HG03558 (cell line): ENCODE data around the gene PPP4R3B.
"Not testable (repeated sequence)": the region's sequence is repeated elsewhere in the genome, so short reads cannot be mapped to it uniquely, and the experiment has no call there.

Experiments
- ATAC-seq: cut with Tn5 transposase; IDR thresholded peaks from one replicate; pipeline ENCODE4 v1.9.1; 2021; ENCODE audit warnings: moderate number of reproducible peaks; ENCODE audit not compliant: unreplicated experiment; ENCODE audit errors: extremely low read depth

The PPP4R3B gene

DNA sequence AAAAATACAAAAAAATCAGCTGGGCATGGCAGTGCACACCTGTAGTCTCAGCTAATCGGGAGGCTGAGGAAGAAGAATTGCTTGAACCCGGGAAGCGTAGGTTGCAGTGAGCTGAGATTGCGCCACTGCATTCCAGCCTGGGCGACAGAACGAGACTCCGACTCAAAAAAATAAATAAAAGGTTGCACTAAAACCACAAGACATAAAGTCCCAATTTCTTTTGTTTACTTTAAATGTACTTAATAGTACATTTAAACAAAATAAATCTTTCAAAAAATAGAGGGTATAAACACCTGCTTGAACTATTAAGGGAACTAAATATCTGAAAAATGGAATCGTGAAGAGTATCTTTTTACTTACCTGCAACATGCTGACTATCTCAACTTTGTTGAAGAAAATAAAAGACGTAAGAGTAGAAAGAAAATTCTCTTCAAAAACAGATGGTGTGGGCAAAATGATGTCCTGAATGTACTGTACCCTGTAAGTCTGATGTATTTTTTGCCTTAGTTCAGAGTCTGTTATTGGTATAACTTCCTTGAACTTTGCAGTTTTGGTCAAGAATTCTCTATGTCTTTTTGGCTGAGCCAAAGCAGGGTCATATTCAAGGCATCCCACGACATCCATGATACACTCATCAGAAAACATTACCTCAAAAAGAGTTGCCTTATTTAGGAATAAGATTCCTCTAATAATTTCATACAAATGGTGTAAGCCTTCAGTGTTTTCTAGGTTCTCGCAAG, 19.2 kb downstream of the PPP4R3B start:
- no peak for ATAC-seq

DNA sequence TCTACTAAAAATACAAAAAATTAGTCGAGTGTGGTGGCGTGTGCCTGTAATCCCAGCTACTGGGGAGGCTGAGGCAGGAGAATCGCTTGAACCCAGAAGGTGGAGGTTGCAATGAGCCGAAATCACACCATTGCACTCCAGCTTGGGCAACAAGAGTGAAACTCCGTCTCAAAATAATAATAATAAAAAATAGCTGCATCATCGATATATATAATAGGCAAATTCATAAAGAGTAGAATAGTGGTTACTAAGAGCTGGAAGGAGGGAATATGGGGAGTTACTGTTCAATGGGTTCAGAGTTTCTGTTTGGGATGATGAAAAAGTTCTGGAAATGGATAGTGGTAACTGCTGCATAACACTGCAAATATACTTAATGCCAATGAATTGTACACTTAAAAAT, 20.6 kb downstream of the PPP4R3B start:
- not testable (repeated sequence) for ATAC-seq

DNA sequence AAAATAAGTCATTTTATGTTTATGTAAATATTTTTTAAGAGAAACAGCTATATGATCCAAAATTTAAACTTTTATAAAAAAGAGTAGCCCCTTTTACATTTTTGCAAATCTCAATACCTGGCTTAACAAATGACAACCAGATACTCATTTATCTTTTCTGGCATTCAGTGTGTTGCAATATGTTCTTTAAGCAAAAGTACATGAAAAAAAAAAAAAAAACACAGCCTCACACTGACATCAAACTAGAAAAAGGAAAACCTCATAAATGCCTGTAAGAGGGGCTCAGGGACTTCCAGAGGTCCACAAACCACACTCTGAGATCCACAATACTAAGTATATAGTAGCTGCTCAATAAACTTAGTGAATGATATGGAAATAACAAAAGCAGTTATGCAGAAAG, 21.9 kb downstream of the PPP4R3B start:
- ATAC-seq, result no peak

DNA sequence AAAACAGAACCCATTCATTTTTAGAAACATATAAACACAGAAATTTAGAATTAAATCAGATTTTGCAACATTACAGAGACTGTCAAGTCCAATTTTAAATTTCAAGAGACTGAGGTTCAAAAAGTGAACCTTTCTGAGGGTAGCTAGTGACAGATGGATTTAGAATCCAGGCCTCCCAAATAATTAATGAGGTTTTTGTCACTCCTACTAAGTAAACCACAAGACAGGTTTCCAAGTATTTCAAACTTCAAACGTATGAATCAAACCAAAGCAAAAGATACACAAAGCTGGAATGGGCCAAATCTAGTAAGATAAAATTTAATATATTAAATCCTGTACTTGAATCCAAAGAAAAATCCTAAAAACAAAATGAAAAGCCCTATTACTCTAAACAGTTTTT, 25.3 kb downstream of the PPP4R3B start:
- no peak for ATAC-seq

DNA sequence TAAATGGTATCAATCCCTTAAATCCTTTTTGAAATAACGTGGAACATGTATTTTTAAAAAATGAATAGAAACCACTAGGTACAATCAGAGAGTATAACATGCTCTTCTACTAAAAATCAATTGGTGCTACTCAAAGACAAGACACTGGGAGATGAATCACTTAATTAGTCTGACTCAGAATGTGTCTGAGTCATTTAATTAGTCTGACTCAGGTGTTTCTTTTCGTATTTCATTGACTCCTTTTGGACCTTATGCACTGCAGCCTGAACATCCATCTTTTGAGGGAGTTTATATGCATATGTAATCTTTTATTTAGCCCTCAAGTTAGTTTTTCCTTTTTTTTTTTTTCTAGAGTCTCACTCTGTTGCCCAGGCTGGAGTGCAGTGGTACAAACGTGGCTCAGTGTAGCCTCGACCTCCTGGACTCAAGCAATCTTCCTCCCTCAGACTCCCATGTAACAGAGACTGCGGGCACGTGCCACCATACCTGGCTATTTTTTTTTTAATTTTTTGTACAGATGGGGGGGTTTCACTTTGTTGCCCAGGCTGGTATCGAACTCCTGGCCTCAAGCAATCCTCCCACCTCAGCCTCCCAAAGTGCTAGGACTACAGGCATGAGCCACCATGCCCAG, 26.5 kb downstream of the PPP4R3B start:
- peak; percentile 70 for ATAC-seq

DNA sequence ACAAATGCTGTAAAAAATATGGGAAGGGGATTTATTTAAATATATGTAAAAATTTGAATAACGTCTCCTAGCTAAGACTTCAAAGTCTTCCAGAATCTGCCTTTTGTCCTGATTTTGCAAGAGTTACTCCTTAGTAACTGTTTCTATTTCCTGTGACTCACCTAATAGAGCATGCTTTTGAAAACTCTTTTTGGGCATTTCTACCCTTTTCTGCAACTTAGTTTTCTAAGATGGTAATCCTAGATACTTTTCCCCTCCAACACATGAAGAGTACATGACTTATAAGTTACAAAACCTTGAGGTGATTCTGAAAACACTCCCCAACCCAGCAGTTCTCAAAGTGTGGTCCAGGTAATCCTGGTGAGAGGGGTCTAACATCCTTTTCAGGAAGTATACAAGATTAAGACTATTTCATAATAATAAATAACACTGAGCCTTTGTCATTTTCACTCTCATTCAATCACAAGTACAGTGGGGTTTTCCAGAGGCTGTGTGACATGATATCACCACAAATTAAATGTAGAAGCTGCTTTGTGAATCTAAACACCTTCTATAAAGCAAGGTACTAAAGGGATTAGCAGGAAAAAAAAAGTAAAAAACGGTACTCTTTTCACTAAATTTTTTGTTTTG, 31.9 kb downstream of the PPP4R3B start:
- no peak for ATAC-seq

DNA sequence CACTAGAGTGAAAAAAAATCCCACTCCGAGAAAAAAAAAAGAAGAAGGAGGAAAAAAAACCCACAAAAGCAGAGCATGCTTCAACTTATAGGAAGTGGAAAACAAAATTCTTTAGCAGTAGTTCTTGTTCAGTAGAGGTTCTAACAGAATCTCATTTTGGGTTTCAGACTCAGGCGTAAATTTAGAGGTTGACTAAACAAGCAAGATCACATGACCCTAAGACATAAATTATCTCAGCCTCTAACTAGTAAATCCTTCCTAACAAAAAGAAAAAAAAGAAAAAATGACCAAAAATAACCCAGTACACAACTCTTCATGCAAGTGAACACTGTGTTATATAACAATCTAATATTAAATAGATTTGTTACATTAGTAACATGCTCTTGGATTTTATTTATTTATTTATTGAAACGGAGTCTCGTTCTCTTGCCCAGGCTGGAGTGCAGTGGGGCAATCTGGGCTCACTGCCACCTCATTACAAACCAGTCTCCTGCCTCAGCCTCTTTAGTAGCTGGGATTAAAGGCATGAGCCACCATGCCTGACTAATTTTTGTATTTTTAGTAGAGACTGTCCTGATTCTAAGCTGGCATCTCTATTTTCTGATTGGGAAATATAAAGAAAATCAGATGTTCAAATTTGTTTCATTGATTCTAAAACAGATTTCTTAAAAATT, 35.4 kb downstream of the PPP4R3B start:
- ATAC-seq, result no peak

DNA sequence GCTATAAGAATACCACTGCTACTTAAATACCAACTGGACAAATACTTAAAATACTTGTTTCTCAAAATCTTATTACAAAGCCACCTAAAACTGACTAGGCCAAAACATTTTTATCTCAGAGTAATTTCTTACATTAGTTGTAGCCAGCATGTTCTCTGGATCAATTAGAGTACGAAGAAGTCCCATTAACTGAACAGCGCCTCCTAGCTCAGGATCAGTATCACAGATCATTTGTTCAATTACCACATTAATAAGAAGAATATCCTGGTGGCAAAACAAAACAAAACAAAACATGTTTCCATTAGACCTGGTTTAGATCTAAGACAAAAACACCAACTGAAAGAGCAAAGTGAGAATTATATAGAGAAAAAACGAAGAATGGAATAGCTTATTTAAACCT, 36.0 kb downstream of the PPP4R3B start:
- ATAC-seq, result no peak

DNA sequence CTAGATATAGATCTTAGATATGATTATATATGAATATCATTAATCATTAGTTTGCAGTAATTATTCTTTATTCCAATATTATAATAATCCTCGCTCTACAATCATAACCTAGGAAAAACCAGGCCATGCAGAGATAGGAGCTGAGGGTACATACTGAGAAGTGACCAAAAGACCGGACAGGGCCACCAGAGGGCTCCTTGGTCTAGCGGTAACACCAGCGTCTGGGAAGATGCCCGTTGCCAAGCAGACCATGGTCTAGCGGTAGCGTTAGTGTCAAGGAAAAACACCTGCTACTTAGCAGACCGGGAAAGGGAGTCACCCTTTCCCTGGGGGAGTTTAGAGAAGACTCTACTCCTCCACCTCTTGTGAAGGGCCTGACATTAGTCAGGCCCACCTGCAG, 48.4 kb downstream of the PPP4R3B start:
- not testable (repeated sequence) for ATAC-seq

DNA sequence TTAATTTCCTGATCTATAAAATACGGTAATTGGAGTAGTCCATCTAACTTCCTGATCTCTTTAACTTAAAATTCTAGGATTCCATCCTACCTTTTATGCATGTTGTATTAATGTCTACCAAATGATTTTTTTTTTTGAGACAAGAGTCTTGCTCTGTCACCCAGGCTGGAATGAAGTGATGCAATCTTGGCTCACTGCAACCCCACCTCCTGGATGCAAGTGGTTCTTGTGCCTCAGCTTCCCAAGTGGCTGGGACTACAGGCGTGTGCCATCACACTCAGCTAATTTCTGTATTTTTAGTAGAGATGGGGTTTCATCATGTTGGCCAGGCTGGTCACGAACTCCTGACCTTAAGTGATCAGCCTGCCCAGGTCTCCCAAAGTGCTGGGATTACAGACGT, 50.1 kb downstream of the PPP4R3B start:
- ATAC-seq, result no peak

DNA sequence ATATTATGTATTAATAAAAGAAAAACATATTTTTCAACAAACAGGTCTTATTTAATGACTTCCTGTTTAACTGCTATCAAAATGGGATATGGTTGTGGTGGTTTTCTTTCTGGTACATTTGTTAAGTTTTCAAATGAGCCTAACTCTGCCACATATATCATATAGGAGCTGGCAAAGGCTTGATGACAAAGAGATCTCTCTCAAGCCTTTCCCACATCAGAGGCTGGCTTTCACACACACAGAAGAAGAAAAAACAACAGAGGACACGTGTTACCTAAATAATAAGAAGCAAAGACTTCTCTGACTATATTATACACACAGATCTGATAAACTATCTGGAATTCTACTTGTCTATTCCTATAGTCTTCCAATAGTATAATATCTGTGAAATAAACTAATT, 51.8 kb downstream of the PPP4R3B start:
- ATAC-seq, result no peak

DNA sequence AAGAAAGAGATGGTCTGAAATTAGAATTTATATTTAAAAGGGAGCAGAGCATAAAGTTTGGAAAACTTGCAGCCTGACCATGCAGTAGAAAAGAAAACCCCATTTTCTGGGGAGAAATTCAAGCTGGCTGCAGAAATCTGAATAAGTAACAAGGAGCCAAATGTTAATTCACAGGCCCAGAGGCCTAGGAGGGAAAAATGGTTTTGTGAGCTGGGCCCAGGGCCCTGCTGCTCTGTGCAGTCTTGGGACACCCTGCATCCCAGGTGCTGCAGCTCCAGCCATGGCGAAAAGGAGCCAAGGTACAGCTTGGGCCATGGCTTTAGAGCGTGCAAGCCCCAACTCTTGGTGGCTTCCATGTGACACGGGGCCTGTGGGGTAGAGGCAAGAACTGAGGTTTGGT, 56.6 kb downstream of the PPP4R3B start:
- no peak for ATAC-seq

DNA sequence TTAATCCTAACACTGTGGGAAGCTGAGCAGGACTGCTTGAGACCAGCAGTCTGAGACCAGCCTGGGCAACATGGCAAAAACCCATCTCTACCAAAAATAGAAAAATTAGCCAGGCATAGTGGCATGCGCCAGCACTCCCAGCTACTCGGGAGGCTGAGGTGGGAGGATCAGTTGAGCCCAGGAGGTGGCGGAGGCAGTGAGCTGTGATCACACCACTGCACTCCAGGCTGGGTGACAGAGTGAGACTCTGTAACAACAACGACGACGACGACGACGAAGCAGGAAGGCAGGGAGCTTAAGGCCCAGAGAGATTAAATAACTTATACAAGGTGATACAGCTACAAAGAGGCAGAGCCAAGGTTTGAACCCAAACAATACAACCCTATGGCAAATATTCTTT, 60.6 kb downstream of the PPP4R3B start:
- no peak for ATAC-seq

DNA sequence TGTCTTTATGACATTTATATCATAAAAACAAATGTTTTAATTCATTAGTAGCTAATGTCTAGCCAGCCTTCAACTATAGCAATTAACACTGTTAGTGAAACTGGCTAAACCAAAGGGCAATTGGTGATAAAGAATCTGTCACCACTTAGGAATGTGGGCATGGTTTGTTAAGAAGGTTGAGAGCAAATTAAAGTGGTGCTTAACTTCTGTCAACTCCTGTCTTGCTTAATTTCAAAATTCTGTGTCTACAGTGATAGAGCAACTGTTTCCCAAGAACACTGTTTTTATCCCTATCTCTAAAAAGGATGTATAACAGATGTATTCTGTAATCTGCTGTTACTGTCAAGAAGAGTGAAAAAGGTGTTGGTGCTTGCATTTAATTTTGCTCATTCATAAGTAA, 61.4 kb downstream of the PPP4R3B start:
- no peak for ATAC-seq

DNA sequence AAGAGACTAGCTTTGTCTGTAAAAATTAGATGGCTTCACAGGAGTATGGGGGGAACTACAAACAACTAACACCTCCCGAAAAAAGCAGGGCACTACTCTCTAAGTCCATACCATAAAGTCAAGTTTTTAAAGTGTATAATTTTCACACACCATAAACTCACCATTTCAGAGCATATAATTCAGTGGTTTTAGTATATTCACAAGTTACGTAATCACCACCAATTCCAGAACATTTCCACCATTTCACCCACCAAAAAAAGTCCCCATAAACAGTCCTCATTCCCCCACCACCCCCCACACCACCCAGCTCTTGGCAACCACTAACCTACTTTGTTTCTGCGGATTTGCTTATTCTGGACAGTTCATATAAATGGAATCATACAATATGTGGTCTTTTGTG, 64.1 kb downstream of the PPP4R3B start:
- no peak for ATAC-seq

DNA sequence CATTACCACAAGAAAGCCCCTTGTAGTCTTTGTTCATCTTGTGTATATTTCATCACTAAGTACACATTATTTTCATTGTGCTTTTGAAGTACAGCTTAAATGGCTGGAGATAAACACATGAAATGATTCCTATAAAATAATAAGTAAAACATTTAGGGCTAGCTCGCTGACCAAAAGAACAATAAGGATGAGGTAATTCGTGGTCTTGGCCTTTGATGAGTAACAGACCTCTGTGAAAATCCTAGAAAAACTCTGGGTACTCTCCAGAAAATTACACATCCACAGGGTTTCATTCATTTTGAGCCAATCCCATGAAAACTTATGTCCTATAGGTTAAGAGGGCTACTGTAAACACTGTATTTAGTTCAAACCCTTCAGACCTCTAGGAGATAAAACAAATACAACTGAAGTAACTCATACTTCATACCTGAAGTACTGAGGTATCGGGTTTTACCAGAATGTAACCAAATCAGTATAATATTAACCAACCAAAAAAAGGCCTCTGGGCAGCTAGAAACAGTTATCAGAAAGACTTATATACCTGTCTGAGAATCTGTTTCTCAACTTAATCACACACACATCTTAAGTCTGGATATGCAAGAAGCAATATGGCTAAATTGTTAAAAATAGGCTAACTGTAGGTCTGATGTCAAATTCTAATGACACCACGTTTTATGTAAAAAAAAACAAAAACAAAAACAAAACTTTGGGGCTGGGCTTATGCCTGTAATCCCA, 66.9 kb downstream of the PPP4R3B start:
- no peak for ATAC-seq

DNA sequence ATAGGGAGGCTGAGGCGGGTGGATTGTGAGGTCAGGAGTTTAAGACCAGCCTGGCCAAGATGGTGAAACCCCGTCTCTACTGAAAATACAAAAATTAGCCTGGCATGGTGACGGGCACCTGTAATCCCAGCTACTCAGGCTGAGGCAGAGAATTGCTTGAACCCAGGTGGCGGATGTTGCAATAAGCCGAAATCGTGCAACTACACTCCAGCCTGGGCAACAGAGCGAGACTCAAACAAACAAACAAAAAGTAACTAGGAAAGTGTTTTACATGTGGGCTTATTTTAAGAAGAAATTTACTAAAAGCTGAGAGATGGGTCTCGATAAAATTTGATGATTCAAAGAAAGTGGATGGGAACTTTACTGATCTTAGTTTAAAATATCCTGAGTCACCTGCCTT, 69.7 kb downstream of the PPP4R3B start:
- ATAC-seq, result not testable (repeated sequence)

DNA sequence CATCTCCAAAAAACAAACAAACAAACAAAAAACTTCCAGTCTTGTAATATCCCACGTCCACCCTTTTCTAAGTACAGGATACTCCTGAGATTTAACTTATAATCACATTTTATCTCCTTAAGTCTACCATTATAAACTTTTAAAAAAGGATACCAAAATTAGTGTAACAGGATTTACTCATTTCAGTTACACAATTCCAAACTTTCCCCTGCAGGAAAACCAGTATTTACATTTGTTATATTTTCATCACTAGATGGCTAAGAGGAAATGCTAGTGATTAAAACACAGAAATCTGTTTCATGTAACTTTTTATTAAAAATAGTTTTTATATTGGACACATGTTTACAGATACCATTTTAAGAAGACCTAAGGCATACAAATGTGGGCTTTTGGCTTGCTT, 70.4 kb downstream of the PPP4R3B start:
- no peak for ATAC-seq

DNA sequence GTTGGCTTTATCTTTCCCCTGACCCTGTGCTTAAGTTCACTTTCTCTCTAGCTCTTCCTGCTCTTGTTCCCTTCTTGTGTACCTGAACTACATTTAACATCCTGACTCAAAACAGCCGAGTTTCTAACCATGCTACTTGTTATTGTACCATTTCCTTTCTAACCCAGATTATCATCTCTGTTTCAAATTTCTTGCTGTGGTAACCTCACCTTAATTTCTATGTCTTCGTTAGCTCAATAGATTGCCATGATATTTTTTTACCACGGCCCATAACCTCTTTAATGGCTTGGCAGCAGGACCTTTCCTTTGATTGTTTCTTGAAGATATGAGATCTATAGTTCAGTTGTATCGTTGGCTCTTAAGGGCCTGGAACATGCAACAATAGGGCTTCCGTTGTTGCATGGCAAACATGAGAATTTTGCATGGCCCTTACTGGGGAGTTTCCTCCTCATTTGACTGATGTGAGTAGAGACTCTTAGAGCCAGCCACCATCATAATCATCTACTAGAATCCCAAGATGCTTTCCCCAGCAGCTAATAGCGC, 86.8 kb downstream of the PPP4R3B start:
- ATAC-seq, result no peak

DNA sequence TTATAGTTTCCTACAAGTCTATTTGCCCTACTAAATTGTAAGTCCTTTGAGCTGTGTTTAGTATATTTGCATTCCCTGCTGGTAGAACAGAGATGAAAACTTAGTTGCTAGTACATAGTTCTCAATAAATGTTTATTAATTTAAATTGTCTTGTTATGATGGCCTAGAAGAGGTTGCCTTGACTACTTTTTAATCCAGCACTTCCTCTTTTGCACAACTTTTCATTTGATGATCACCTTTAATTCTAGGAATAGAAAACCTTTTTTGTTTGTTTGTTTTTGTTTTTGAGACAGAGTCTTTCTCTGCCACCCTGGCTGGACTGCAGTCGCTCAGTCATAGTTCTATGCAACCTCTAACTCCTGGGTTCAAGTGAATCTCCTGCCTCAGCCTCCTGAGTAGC, 91.2 kb downstream of the PPP4R3B start:
- ATAC-seq, result no peak
